ENCODE data around the gene POU3F1. TPM values are rescaled to one million over a fixed set of nuclear protein-coding genes. Genes with fewer than 3 reads are reported as not detected.

Gene POU3F1
- total and polyA plus RNA-seq, 2 donors (not counting 1 experiment from before 2014, with no cell fraction given), result 0.63 to 3.8 TPM

DNA sequence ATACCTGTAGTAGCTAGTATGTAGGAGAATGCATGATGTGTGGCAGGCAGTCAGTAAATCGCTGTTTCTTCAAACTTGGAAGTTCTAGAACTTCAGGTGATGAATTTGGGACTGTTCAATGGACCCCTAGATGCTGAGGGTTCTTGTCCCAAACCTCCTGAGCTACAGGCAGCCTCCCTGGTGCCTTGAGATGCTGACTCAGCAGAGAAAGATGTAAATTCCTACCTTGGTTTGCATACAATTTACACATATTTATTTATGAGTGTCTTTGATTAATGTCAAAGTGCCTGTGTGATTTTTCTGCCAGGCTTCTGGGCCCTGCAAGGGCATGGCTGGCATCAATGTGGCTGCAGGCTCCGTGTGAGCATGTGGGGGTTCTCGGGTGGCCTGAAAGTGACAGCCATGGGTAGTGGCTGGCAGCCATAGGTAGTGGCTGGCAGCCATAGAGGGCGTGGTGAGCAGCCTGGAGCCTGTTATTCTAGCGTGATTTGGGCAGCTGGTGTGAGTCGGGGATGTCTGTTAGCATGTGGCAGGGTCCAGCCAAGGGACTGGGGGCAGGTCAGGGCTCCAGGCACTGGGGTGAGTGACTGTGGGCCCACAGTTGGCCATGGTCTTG, 13.2 kb upstream of the POU3F1 start:
- TF ChIP-seq EZH2 (IDR thresholded peaks at IDR 0.05; ENCODE audit: borderline replicate concordance, insufficient read depth, low read depth, low read length, poor library complexity, severe bottlenecking), result no peak
- TF ChIP-seq, protein P1, sequence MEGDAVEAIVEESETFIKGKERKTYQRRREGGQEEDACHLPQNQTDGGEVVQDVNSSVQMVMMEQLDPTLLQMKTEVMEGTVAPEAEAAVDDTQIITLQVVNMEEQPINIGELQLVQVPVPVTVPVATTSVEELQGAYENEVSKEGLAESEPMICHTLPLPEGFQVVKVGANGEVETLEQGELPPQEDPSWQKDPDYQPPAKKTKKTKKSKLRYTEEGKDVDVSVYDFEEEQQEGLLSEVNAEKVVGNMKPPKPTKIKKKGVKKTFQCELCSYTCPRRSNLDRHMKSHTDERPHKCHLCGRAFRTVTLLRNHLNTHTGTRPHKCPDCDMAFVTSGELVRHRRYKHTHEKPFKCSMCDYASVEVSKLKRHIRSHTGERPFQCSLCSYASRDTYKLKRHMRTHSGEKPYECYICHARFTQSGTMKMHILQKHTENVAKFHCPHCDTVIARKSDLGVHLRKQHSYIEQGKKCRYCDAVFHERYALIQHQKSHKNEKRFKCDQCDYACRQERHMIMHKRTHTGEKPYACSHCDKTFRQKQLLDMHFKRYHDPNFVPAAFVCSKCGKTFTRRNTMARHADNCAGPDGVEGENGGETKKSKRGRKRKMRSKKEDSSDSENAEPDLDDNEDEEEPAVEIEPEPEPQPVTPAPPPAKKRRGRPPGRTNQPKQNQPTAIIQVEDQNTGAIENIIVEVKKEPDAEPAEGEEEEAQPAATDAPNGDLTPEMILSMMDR (IDR thresholded peaks at IDR 0.05), result no peak
- Histone ChIP-seq H3K36me3 (replicated peaks in 1 of 2; ENCODE audit: control extremely low read depth in 1 of 2, control insufficient read depth in 1 of 2, extremely low read depth in 1 of 2, insufficient read depth in 2 of 2, low read length in 1 of 2) (no peaks in the 10 kb centered on the region), H3K79me2 (ENCODE audit: control insufficient read depth, insufficient read depth, low read length) (no peaks in the 10 kb centered on the region), H3K9me3 (ENCODE audit: control extremely low read depth in 1 of 3, control insufficient read depth in 2 of 3, insufficient read depth in 1 of 3, low read length in 2 of 3) (no peaks in the 10 kb centered on the region), H3K27me3 (replicated peaks in 1 of 4; ENCODE audit: control extremely low read depth in 1 of 4, control insufficient read depth in 3 of 4, insufficient read depth in 4 of 4, low read length in 3 of 4) (no peaks in the 10 kb centered on the region), H4K20me1 (ENCODE audit: control insufficient read depth, insufficient read depth, low read length, poor library complexity, severe bottlenecking) (no peaks in the 10 kb centered on the region), H3K27ac (ENCODE audit: low read length in 2 of 2) (no peak overlapping the region), H3K4me3 (ENCODE audit: control extremely low read depth in 1 of 5, extremely low read depth in 1 of 5, insufficient read depth in 1 of 5, low read depth in 2 of 5, low read length in 4 of 5) (no peak overlapping the region), H2AFZ (ENCODE audit: insufficient read depth, low read depth, low read length, poor library complexity, severe bottlenecking) (no peak overlapping the region), H3K9ac (ENCODE audit: low read length) (no peak overlapping the region), H3K4me2 (replicated peaks; ENCODE audit: low read depth, low read length, poor library complexity, severe bottlenecking) (no peak overlapping the region), H3K4me1 (ENCODE audit: control insufficient read depth in 2 of 2, insufficient read depth in 2 of 2, low read length in 2 of 2) (peaks cover 0 to 5% of the 10 kb centered on the region in 2 donors)
- intact Hi-C loops (cut with micrococcal nuclease), result no loop called here
- WGBS (ENCODE audit: insufficient coverage), result 91% methylated on average over 5 of the region's 6 CpGs
- DNase-seq, result no peak
- Mint-ChIP-seq H3K4me1 (peaks cover 9% of the 10 kb centered on the region), H3K9me3 (ENCODE audit: insufficient read depth) (no peaks in the 10 kb centered on the region), H3K4me3 (no peak overlapping the region), H3K27ac (no peak overlapping the region), H3K27me3 (no peaks in the 10 kb centered on the region)
- ChIA-PET CTCF (no interaction called here), POLR2A (no interaction called here)
- no peak for ATAC-seq (ENCODE audit: low read depth)

GRCh38 chr1:38055965-38056364, 9.4 kb upstream of the POU3F1 start:
- 100% methylated on average over 3 of the region's 4 CpGs for WGBS (ENCODE audit: insufficient coverage)
- Histone ChIP-seq H3K4me2 (replicated peaks; ENCODE audit: low read depth, low read length, poor library complexity, severe bottlenecking) (no peak overlapping the region), H3K4me1 (ENCODE audit: control insufficient read depth in 2 of 2, insufficient read depth in 2 of 2, low read length in 2 of 2) (peaks cover 13 to 20% of the 10 kb centered on the region in 2 donors), H3K4me3 (ENCODE audit: control extremely low read depth in 1 of 5, extremely low read depth in 1 of 5, insufficient read depth in 1 of 5, low read depth in 2 of 5, low read length in 4 of 5) (no peak overlapping the region), H3K79me2 (ENCODE audit: control insufficient read depth, insufficient read depth, low read length) (no peaks in the 10 kb centered on the region), H3K9ac (ENCODE audit: low read length) (no peak overlapping the region), H3K9me3 (ENCODE audit: control extremely low read depth in 1 of 3, control insufficient read depth in 2 of 3, insufficient read depth in 1 of 3, low read length in 2 of 3) (no peaks in the 10 kb centered on the region), H3K36me3 (replicated peaks in 1 of 2; ENCODE audit: control extremely low read depth in 1 of 2, control insufficient read depth in 1 of 2, extremely low read depth in 1 of 2, insufficient read depth in 2 of 2, low read length in 1 of 2) (no peaks in the 10 kb centered on the region), H2AFZ (ENCODE audit: insufficient read depth, low read depth, low read length, poor library complexity, severe bottlenecking) (no peak overlapping the region), H3K27ac (ENCODE audit: low read length in 2 of 2) (no peak overlapping the region), H4K20me1 (ENCODE audit: control insufficient read depth, insufficient read depth, low read length, poor library complexity, severe bottlenecking) (no peaks in the 10 kb centered on the region), H3K27me3 (replicated peaks in 1 of 4; ENCODE audit: control extremely low read depth in 1 of 4, control insufficient read depth in 3 of 4, insufficient read depth in 4 of 4, low read length in 3 of 4) (no peaks in the 10 kb centered on the region)
- H3K27me3 Mint-ChIP-seq, result no peaks in the 10 kb centered on the region
- peaks cover 22% of the 10 kb centered on the region for H3K4me1 Mint-ChIP-seq
- H3K9me3 Mint-ChIP-seq (ENCODE audit: insufficient read depth), result no peaks in the 10 kb centered on the region
- TF ChIP-seq, protein P1 (IDR thresholded peaks at IDR 0.05), result no peak
- TF ChIP-seq EZH2 (IDR thresholded peaks at IDR 0.05; ENCODE audit: borderline replicate concordance, insufficient read depth, low read depth, low read length, poor library complexity, severe bottlenecking), result no peak
- DNase-seq (no peak), ATAC-seq (ENCODE audit: low read depth) (no peak)
- intact Hi-C loops (cut with micrococcal nuclease), result no loop called here
- POLR2A ChIA-PET, result no interaction called here
- CTCF ChIA-PET, result interaction anchor here (1.4 kb wide), 1 partner anchor 14 kb away, joined by 3 read pairs; no protein-coding TSS in a partner anchor
- no peak overlapping the region for H3K27ac Mint-ChIP-seq
- no peak overlapping the region for H3K4me3 Mint-ChIP-seq

Measured in B cell (primary cell).